G401 (cell line): ENCODE results near the gene AFF2. TPM values are rescaled to one million over a fixed set of nuclear protein-coding genes. Genes with fewer than 3 reads are reported as not detected.
"Not testable (repeated sequence)": the region's sequence is repeated elsewhere in the genome, so short reads cannot be mapped to it uniquely, and the experiment has no call there.

Experiments
- DNase-seq: peaks from one replicate; pipeline ENCODE4 v3.0.0-alpha.2; 2015; ENCODE audit warnings: low spot score
- in situ Hi-C: cut with HindIII; loops from 2 replicates; pipeline ENCODE4 v1.10.0; 2016; ENCODE audit warnings: low sequenced_read_pairs, mixed read lengths
- total RNA-seq: library from RNA; depleted of rRNA; stranded (reverse); fragments of >200 nt; shearing (Covaris generic); gene quantifications from 2 replicates; pipeline ENCODE4 v1.2.3, GENCODE V29; 2014

Gene AFF2
- total RNA-seq, 1 experiment from 2014 or later = 0.58 TPM

- in situ Hi-C loops = no loop called here
- no peak for DNase-seq
Observed at GRCh38 chrX:148618470-148619445, 118.3 kb downstream of the AFF2 start.

GRCh38 chrX:148620023-148620422 is 119.6 kb downstream of the AFF2 start:
- in situ Hi-C loops = no loop called here
- no peak for DNase-seq

- in situ Hi-C loops = no loop called here
- DNase-seq = no peak
Observed at GRCh38 chrX:148624951-148625474, 124.6 kb downstream of the AFF2 start.

GRCh38 chrX:148628621-148629020 is 128.2 kb downstream of the AFF2 start:
- no peak for DNase-seq
- in situ Hi-C loops = no loop called here

GRCh38 chrX:148629434-148629833 is 129.0 kb downstream of the AFF2 start:
- in situ Hi-C loops = no loop called here
- peak; percentile 29 for DNase-seq

GRCh38 chrX:148632444-148632843 is 132.0 kb downstream of the AFF2 start:
- DNase-seq = no peak
- in situ Hi-C loops = no loop called here

GRCh38 chrX:148633218-148633908 is 132.9 kb downstream of the AFF2 start:
- DNase-seq = no peak
- in situ Hi-C loops = no loop called here

- no peak for DNase-seq
- in situ Hi-C loops = no loop called here
Observed at GRCh38 chrX:148634591-148634990, 134.2 kb downstream of the AFF2 start.

- in situ Hi-C loops = no loop called here
Observed at GRCh38 chrX:148643460-148643859, 143.0 kb downstream of the AFF2 start.

GRCh38 chrX:148647651-148648050 is 147.2 kb downstream of the AFF2 start:
- DNase-seq = no peak
- in situ Hi-C loops = no loop called here

More at GRCh38 chrX:148643460-148643859, 143.0 kb downstream of the AFF2 start:
- DNase-seq = no peak

- in situ Hi-C loops = no loop called here
Observed at GRCh38 chrX:148649145-148649795, 148.9 kb downstream of the AFF2 start.

GRCh38 chrX:148658115-148658730 is 157.8 kb downstream of the AFF2 start:
- in situ Hi-C loops = no loop called here
- no peak for DNase-seq

More at GRCh38 chrX:148649145-148649795, 148.9 kb downstream of the AFF2 start:
- peak; percentile 43 for DNase-seq

GRCh38 chrX:148659481-148659880 is 159.1 kb downstream of the AFF2 start:
- in situ Hi-C loops = no loop called here
- DNase-seq = no peak

- in situ Hi-C loops = no loop called here
- DNase-seq = no peak
Observed at GRCh38 chrX:148661035-148661434, 160.6 kb downstream of the AFF2 start.

GRCh38 chrX:148662014-148662413 is 161.6 kb downstream of the AFF2 start:
- in situ Hi-C loops = no loop called here
- no peak for DNase-seq

GRCh38 chrX:148664171-148664570 is 163.8 kb downstream of the AFF2 start:
- in situ Hi-C loops = no loop called here
- peak; percentile 91 for DNase-seq

GRCh38 chrX:148664995-148665394 is 164.6 kb downstream of the AFF2 start:
- peak; percentile 81 for DNase-seq
- in situ Hi-C loops = no loop called here

GRCh38 chrX:148669175-148669574 is 168.8 kb downstream of the AFF2 start:
- DNase-seq = not testable (repeated sequence)

GRCh38 chrX:148670277-148670676 is 169.9 kb downstream of the AFF2 start:
- in situ Hi-C loops = no loop called here
- no peak for DNase-seq

More at GRCh38 chrX:148669175-148669574, 168.8 kb downstream of the AFF2 start:
- in situ Hi-C loops = not testable (repeated sequence)
